ENCODE results near the gene CUL5.
A peak's percentile ranks its signal among the peaks of the same experiment; 100 is the strongest.
"Not testable (repeated sequence)": the region's sequence is repeated elsewhere in the genome, so short reads cannot be mapped to it uniquely, and the experiment has no call there.

CUL5 gene

DNA sequence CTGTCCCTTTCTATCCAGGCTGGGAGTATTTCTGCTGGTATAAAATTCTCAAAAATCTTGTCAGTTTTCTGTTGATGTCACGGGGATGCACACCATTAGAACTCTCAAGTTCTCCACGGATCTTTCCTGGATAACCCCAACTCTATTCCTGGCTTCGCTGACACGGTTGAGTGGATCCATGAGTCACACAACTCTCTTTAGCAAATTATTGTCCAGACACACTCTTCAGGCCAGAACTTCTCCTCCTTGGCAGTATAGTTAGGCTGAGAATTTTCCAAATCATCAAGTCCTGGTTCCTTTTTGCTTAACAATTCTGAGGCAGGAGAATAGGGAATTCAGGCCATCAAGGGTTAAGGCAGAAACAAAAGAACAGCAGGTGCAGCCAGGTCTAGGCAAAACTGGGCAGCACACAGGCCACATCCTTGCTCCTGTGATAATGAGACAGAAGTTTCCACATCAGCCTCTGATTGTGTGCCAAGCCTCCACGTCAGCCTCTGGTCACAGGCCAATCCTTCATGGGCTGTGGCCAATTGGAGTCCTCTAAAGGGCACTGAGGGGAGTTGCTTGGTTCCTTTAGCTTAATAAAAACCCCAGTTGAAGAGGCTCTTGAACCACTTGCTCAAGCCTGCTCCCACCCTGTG lies 106.9 kb downstream of the CUL5 start:
- DNase-seq (ENCODE audit: low spot score) = peak; percentile 35

DNA sequence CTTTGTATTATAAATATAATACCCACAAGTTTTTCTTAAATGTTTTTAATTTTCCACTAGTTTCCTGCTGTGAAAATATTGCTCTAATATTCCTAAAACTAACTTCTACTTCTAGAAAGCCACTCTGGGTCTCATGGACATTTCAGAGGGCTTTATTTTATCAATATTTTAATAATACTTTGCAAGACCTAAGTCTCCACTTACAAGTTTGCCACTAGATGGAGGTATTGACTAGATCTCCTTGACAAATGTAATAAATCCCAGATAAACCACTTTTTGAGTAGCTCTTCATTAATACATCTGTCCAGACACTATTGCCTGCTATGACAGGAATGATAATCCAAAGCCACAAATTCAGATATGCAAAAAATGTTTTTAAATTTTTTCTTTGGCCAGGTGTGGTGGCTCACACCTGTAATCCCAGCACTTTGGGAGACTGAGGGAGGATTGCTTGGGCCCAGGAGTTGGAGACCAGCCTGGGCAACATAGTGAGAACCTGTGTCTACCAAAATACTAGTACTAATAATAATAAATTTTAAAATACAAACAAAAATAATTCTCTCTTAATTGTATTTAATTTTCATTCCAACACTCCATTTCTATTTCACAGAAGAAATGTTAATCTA lies 109.2 kb downstream of the CUL5 start:
- peak; percentile 48 for DNase-seq (ENCODE audit: low spot score)

DNA sequence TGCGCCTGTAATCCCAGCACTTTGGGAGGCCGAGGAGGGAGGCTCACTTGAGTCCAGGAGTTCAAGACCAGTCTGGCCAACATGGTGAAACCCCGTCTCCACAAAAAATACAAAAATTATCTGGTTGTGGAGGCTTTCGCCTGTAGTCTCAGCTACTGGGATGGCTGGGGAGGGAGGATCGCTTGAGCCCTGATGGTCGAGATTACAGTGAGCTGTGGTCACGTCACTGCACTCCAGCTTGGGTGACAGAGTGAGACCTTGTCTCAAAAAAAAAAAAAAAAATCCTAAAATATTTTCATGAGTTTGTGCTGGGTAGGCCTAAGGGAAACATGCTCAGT lies 112.2 kb downstream of the CUL5 start:
- DNase-seq (ENCODE audit: low spot score) = not testable (repeated sequence)

DNA sequence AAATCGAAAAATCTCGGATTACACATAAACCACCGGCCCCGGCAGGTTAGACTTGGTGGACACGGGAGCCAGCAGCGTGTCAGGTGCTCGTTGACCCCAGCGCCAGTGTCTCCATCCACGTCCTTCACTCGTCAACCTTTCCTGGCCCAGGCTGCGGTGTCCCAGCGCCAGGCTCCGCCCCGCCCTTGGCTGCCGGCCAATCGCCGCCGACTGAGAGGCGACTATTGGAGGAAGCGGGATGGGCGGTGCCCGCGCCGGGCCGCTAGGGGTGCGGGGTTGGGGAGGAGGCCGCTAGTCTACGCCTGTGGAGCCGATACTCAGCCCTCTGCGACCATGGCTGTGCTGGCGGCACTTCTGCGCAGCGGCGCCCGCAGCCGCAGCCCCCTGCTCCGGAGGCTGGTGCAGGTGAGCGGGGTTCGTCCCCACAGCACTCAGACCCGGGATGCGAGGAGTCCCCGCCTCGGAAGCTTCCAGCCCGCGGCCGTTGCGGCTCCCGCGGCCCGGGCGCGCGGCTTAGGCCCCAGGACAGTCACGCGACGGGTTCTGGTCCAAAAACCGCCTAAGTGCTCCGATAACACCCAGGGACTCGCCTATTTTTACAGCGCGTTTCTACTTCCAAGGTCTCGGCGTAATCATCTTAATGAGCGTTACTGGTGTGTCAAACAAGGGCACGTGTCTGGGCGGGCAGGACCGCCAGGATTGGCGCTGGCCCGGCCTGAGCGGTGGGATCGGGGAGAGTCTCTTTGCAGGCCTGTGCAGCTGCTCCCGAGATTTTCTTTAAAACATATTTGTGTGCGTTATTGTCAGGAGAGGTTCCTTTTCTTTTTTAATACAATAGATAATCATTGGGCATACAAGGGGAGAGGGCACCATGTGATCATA lies 112.8 kb downstream of the CUL5 start, which contains the start of gene ACAT1:
Gene ACAT1, plus strand, starts transcription at position 294 of the 882 bp plus-strand sequence. Its CDS starts 40 bp downstream, at position 334.
- peak; percentile 88 for DNase-seq (ENCODE audit: low spot score)

DNA sequence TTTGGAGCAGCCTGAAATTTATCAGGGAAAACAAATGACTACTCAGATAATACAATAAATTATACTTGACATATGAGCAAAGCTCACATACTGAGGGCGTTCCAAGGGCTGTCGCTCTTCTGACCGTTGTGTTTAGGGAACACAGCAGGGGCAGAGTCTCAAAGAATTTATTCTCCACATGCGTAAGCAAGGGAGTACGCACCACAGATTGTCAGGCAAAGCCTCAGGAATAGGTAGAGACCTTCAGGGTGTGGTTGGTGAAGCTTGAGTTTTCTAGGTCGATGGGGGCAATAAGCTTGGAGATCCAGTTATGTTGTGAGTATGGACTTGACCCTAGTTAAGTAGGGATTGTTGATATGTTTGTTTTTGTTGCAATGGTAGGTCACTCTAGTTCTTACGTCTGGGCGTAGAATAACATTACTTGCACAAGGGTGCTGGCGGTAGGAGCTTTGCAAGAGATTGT lies 113.5 kb downstream of the CUL5 start:
- no peak for DNase-seq (ENCODE audit: low spot score)

DNA sequence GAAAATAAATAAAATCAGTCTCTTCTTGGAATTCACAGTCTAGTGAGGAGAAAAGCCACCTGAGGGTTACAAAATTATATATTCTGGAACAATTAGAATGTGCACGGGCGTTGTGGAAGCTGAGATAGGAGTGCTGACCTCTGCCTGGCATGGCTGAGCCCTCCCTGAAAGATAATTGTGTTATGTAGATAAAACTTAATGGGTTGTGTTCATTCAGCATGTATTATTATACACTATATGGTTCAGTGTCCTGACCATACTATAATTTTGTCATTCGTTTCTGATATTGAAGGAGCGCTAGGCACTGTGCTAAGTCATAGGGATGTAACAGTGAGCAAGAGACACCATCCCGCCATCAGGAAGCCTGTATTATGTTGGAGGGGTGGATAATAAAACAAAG lies 116.4 kb downstream of the CUL5 start:
- DNase-seq (ENCODE audit: low spot score) = no peak

DNA sequence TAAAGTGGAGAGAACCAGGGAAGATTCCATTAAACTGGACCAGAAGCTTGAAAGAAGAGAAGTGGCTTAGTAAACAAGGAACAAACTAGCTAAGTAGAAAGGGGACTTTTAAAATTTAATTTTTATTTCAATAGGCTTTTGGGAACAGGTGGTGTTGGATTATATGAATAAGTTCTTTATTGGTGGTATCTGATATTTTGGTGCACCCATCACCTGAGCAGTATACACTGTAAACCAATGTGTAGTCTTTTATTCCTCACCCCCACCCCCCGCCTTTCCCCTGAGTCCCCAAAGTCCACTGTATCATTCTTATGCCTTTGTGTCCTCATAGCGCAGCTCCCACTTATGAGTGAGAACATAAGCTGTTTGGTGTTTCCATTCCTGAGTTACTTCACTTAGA lies 120.1 kb downstream of the CUL5 start:
- DNase-seq (ENCODE audit: low spot score) = no peak

DNA sequence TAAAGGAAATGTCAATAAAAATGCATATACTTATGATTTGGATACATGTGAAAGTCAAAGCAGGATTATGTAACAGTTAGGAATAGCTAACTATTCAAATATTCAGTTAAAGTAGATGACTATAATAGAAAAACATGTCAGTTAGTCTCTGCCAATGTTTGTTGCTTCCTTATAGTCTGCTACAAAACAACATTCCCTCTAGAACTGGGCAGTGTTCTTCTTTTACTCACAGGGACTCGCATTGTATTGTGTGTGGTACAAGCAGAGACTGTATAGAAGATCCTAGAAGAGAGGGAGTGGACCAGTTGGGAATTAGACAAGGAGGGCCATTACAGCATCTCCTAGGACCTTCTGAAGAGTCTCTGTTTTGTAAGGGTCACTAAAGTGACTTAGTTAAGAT lies 123.3 kb downstream of the CUL5 start:
- DNase-seq (ENCODE audit: low spot score) = no peak

DNA sequence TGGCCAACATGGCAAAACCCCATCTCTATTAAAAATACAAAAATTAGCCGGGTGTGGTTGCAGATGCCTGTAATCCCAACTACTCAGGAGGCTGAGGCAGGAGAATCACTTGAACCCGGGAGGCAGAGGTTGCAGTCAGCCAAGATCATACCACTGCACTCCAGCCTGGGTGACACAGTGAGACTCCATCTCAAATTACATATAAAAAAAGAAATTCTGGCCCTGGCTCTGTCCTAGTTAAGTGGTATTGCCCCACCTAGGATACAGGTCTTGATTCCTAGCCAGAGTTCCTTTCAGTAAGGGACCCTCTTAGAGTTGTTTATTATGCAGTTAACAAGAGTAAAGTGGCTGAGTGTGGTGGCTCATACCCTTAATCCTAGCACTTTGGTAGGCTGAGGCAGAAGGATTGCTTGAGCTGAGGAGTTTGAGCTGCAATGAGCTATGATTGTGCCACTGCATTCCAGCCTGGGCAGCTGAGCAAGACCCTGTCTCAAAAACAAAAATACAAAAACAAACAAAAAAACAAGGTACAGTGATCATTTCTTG lies 124.4 kb downstream of the CUL5 start:
- not testable (repeated sequence) for DNase-seq (ENCODE audit: low spot score)

DNA sequence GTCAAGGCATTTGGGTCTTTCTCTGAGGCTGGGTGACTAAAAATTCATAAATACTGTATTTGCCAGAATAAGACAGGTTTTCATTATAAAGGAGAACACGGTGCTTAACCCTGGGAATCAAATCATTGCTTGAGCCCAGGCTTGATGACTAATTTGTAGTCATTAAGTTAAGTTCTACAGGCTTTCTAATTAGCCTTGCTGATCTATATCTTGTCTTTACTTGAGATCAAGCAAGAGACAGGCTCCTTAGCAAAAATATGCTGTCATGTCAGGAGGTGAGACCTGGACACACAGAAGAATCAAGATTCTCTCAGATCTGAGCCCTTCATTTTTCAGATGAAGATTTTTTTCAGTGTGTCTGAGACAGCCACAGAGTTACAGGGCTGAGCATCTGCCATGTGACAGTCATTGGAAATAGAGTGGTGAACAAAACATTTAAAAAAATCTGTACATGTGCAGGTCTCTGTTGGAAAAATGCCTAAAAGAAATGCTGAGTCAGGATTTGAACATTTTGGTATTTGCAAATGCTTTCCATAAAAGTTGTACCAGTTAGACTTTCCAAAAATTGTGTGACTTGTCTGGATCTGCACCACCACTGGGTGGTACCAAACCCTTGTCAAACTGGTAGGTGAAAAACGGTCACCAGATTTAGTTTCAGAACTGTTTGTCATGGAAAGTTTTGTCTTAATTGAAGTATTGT lies 127.3 kb downstream of the CUL5 start:
- no peak for DNase-seq (ENCODE audit: low spot score)

DNA sequence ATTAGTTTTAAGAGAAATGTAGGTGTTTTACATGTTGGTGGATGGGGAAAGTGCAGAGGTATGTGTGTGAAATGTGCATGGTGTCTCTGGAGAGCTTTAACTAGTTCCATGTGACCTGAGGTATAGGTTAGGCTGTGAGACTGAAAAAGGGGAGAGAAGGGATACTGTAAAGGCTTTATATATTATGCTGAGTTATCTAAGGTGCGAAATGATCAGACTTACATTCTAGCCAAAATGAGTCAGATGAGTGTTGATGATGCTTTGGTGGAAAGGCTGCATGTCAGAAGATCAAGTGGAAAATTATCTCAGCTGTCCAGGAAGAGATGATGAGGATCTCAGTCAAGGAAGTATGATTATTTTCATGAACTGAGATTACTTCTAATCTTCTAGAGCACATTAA lies 128.5 kb downstream of the CUL5 start:
- DNase-seq (ENCODE audit: low spot score) = no peak

DNA sequence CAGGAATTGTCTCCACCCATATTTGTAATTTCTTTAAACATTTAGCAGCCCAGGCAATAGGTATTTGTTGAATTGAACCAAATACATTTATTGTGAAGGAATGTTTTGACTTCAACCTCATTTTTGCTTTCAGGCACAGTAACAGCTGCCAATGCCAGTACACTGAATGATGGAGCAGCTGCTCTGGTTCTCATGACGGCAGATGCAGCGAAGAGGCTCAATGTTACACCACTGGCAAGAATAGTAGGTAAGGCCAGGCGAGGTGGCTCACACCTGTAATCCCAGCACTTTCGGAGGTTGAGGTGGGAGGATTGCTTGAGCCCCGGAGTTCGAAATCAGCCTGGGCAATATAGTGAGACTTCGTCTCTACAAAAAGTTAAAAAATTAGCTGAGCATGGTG lies 133.6 kb downstream of the CUL5 start:
- DNase-seq (ENCODE audit: low spot score) = no peak

DNA sequence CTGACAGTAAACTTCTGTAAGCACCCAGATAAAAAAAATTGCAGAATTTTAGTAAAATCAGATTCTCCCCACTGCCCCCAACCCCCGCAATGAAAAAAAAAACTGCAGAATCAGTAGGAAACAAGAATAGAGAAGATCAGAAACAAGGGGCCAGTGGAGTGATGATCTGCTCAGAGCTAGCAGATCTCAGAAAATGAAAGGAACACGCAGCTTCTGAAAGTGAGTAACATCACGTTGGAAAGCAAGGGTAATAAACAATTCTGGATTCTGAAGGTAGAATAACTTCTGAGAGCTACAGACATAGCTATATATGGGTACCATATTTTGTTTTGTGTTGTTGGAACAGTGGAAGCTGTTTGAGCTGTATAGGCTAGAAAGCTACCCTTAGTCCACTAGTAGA lies 135.9 kb downstream of the CUL5 start:
- no peak for DNase-seq (ENCODE audit: low spot score)

DNA sequence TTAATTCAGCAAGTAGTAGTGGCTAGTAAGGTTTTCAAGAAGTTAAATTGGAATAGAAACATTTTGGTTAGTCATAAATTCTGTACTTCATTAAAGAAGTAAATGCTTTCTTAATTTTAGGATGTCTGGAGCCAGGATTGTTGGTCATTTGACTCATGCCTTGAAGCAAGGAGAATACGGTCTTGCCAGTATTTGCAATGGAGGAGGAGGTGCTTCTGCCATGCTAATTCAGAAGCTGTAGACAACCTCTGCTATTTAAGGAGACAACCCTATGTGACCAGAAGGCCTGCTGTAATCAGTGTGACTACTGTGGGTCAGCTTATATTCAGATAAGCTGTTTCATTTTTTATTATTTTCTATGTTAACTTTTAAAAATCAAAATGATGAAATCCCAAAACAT lies 138.5 kb downstream of the CUL5 start:
- no peak for DNase-seq (ENCODE audit: low spot score)

DNA sequence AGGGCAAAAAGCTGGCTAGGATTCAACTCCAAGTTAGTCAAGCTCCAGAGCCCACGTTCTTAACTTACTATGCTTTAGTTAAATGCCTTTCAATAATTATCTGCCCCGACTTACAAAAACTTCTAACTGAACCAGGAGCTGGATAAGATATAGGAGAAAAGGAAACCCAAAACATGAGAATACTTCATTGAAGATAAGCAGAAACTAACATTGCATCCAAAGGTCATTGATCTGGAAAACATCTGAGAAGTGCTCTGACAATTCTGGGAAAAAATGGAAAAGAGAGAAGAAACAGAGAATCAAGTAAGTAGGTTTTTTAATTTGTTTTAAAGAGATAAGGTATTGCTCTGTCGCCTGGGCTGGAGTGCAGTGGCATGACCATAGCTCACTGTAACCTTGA lies 139.9 kb downstream of the CUL5 start:
- DNase-seq (ENCODE audit: low spot score) = no peak

DNA sequence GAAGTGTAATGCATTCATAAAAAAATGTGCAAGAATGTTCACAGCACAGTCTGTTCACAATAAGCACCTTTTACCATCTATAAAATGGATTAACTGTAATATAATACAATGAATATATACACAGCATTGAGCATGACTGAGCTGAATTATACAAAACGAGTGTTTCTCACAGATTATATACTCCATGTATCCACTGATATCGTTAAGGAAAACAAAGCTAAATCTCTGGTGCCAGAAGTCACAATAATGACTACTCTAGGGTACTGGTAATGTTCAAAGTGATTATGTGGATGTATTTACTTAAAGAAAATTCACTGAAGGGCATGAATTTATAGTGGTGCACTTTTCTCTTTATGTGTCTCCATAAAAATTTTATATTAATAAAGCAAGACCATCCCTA lies 145.9 kb downstream of the CUL5 start:
- no peak for DNase-seq (ENCODE audit: low spot score)
